Trophoblast cell (in vitro differentiated cells and primary cell): ENCODE results near the gene TEAD4.

ENCODE experiments used
- DNase-seq, 2 donors: peaks; one replicate each; pipeline ENCODE4 v3.0.0-alpha.2; 2016
- H2AFZ ChIP-seq: 2 replicates; pipeline ENCODE4 v1.6.1; 2013; ENCODE audit warnings: low read length, moderate library complexity, mild to moderate bottlenecking; ENCODE audit not compliant: insufficient read depth, poor library complexity
- H2AK5ac ChIP-seq: 2 replicates; pipeline ENCODE4 v1.6.1; 2013; ENCODE audit warnings: mild to moderate bottlenecking, low read length
- H2BK120ac ChIP-seq: 2 replicates; pipeline ENCODE4 v1.6.1; 2013; ENCODE audit warnings: low read length, mild to moderate bottlenecking, moderate library complexity; ENCODE audit not compliant: insufficient read depth, poor library complexity
- H2BK12ac ChIP-seq: 2 replicates; pipeline ENCODE4 v1.6.1; 2013; ENCODE audit warnings: mild to moderate bottlenecking, low read length, moderate library complexity
- H2BK5ac ChIP-seq: 2 replicates; pipeline ENCODE4 v1.6.1; 2013; ENCODE audit warnings: low read length, low read depth, moderate library complexity, mild to moderate bottlenecking; ENCODE audit not compliant: poor library complexity
- H3K14ac ChIP-seq: 2 replicates; pipeline ENCODE4 v1.6.1; 2013; ENCODE audit warnings: mild to moderate bottlenecking, low read length
- H3K18ac ChIP-seq: 2 replicates; pipeline ENCODE4 v1.6.1; 2013; ENCODE audit warnings: mild to moderate bottlenecking, low read length
- H3K23ac ChIP-seq: 2 replicates; pipeline ENCODE4 v1.6.1; 2013; ENCODE audit warnings: low read length
- H3K27ac ChIP-seq: 2 replicates; pipeline ENCODE4 v1.5.1; 2013; ENCODE audit warnings: low read depth, mild to moderate bottlenecking, inconsistent platforms, low read length, moderate library complexity
- H3K27me3 ChIP-seq: 2 replicates; pipeline ENCODE4 v1.6.1; 2013; ENCODE audit warnings: inconsistent platforms, mild to moderate bottlenecking, low read length, moderate library complexity; ENCODE audit not compliant: insufficient read depth
- H3K36me3 ChIP-seq, 2 experiments: 1 replicate in 1 of 2; 2 replicates in 1 of 2; pipeline ENCODE4 v1.6.1; 2013; ENCODE audit warnings: low read length in 2 of 2, mild to moderate bottlenecking in 2 of 2, moderate library complexity in 1 of 2; ENCODE audit not compliant: insufficient read depth in 2 of 2, control insufficient read depth in 1 of 2
- H3K4ac ChIP-seq: 2 replicates; pipeline ENCODE4 v1.6.1; 2013; ENCODE audit warnings: low read depth, mild to moderate bottlenecking, low read length, moderate library complexity
- H3K4me1 ChIP-seq, 2 experiments: 1 replicate in 1 of 2; 2 replicates in 1 of 2; pipeline ENCODE4 v1.6.1; 2013; ENCODE audit warnings: low read length in 2 of 2, mild to moderate bottlenecking in 2 of 2, moderate library complexity in 1 of 2; ENCODE audit not compliant: insufficient read depth in 2 of 2, control insufficient read depth in 1 of 2
- H3K4me2 ChIP-seq: 2 replicates; pipeline ENCODE4 v1.6.1; 2013; ENCODE audit warnings: inconsistent platforms, mild to moderate bottlenecking, low read length, moderate library complexity
- H3K4me3 ChIP-seq: 2 replicates; pipeline ENCODE4 v1.5.1; 2013; ENCODE audit warnings: mild to moderate bottlenecking, low read depth, low read length, inconsistent platforms
- H3K79me1 ChIP-seq: one replicate; pipeline ENCODE4 v1.6.1; 2013; ENCODE audit warnings: low read length
- H3K79me2 ChIP-seq: 2 replicates; pipeline ENCODE4 v1.6.1; 2013; ENCODE audit warnings: low read length, mild to moderate bottlenecking; ENCODE audit not compliant: control insufficient read depth, insufficient read depth, poor library complexity
- H3K9ac ChIP-seq: 2 replicates; pipeline ENCODE4 v1.6.1; 2013; ENCODE audit warnings: mild to moderate bottlenecking, low read length
- H3K9me3 ChIP-seq: 2 replicates; pipeline ENCODE4 v1.6.1; 2013; ENCODE audit warnings: low read depth, mild to moderate bottlenecking, control low read depth, inconsistent platforms, low read length; ENCODE audit not compliant: insufficient read depth
- H4K12ac ChIP-seq: 2 replicates; pipeline ENCODE4 v1.6.1; 2013; ENCODE audit warnings: low read depth, mild to moderate bottlenecking, low read length, moderate library complexity
- H4K8ac ChIP-seq: 2 replicates; pipeline ENCODE4 v1.6.1; 2013; ENCODE audit warnings: low read depth, mild to moderate bottlenecking, low read length, moderate library complexity
- H4K91ac ChIP-seq: one replicate; pipeline ENCODE4 v1.6.1; 2013; ENCODE audit warnings: low read depth, mild to moderate bottlenecking, low read length, moderate library complexity
- WGBS: extraction: QIAGEN DNeasy Blood & Tissue Kit; methylation state at CpG from one replicate; pipeline ENCODE4 v1.1.7; 2013; ENCODE audit warnings: missing lambda C conversion rate; ENCODE audit not compliant: insufficient read length, insufficient coverage; ENCODE audit errors: extremely low coverage; 5-methylcytosine and 5-hydroxymethylcytosine counted together

Gene TEAD4

DNA sequence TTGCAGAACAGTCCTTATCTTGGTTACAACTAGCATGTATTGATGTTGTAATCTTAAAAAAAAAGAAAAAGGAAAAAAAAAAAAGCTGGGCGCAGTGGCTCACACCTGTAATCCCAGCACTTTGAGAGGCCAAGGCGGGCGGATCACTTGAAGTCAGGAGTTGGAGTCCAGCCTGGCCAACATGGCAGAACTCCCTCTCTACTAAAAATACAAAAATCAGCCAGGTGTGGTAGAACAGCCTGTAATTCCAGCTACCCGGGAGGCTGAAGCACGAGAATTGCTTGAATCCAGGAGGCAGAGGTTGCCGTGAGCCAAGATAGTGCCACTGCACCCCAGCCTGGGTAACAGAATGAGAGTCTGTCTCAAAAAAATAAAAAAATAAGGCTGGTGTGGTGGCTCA, 25.6 kb upstream of the TEAD4 start:
- no peaks in the 10 kb centered on the region for H3K9me3 ChIP-seq
- H3K4me1 ChIP-seq = peaks cover 0 to 2% of the 10 kb centered on the region in 2 experiments
- no peak overlapping the region for H3K4ac ChIP-seq
- H3K79me2 ChIP-seq = no peaks in the 10 kb centered on the region
- H3K4me2 ChIP-seq = no peak overlapping the region
- no peak overlapping the region for H4K12ac ChIP-seq
- H3K14ac ChIP-seq = no peak overlapping the region
- no peak overlapping the region for H4K8ac ChIP-seq
- DNase-seq = no peak
- H2BK5ac ChIP-seq = no peak overlapping the region
- H3K79me1 ChIP-seq = no peaks in the 10 kb centered on the region
- H3K36me3 ChIP-seq = peaks cover 15 to 19% of the 10 kb centered on the region in 2 experiments
- no CpG with 5 or more reads among the region's 6 CpGs for WGBS
- no peak overlapping the region for H3K18ac ChIP-seq
- no peak overlapping the region for H2BK12ac ChIP-seq
- no peak overlapping the region for H2AFZ ChIP-seq
- no peak overlapping the region for H4K91ac ChIP-seq
- no peaks in the 10 kb centered on the region for H3K27me3 ChIP-seq
- no peak overlapping the region for H3K9ac ChIP-seq
- no peak overlapping the region for H2BK120ac ChIP-seq
- no peak overlapping the region for H3K27ac ChIP-seq
- no peak overlapping the region for H3K23ac ChIP-seq
- H2AK5ac ChIP-seq = no peak overlapping the region
- H3K4me3 ChIP-seq = no peak overlapping the region

- no peak overlapping the region for H2BK12ac ChIP-seq
- no peak overlapping the region for H3K14ac ChIP-seq
- peaks cover 21 to 22% of the 10 kb centered on the region in 2 experiments for H3K36me3 ChIP-seq
- H3K27ac ChIP-seq = no peak overlapping the region
- H4K8ac ChIP-seq = no peak overlapping the region
- no CpG with 5 or more reads among the region's 6 CpGs for WGBS
- no peak overlapping the region for H3K9ac ChIP-seq
- H2BK5ac ChIP-seq = no peak overlapping the region
- H3K4me3 ChIP-seq = no peak overlapping the region
- no peaks in the 10 kb centered on the region for H3K9me3 ChIP-seq
- H2AK5ac ChIP-seq = no peak overlapping the region
- no peak overlapping the region for H3K18ac ChIP-seq
- H3K4ac ChIP-seq = no peak overlapping the region
- no peak overlapping the region for H3K23ac ChIP-seq
- H3K4me2 ChIP-seq = no peak overlapping the region
- H2BK120ac ChIP-seq = no peak overlapping the region
- H4K12ac ChIP-seq = no peak overlapping the region
- no peak overlapping the region for H2AFZ ChIP-seq
- no peak overlapping the region for H4K91ac ChIP-seq
- H3K79me2 ChIP-seq = no peaks in the 10 kb centered on the region
- no peaks in the 10 kb centered on the region for H3K79me1 ChIP-seq
- H3K4me1 ChIP-seq = peaks cover 0 to 2% of the 10 kb centered on the region in 2 experiments
- no peak for DNase-seq
- no peaks in the 10 kb centered on the region for H3K27me3 ChIP-seq
Observed at GRCh38 chr12:2934371-2934770, 24.8 kb upstream of the TEAD4 start.

DNA sequence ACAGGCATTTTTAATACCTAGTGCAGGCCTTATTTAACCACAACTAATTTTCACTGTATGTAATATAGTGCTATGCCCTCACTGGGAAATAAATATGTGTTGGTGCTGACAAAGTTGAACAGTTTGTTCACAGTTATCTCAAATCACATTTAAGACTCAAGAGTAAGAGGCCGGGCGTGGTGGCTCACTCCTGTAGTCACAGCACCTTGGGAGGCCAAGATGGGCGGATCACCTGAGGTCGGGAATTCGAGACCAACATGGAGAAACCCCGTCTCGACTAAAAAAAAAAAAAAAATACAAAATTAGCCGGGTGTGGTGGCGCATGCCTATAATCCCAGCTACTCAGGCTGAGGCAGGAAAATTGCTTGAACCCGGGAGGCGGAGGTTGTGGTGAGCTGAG, 22.9 kb upstream of the TEAD4 start:
- H3K23ac ChIP-seq = no peak overlapping the region
- no peak overlapping the region for H2BK120ac ChIP-seq
- no peak overlapping the region for H4K8ac ChIP-seq
- no peak overlapping the region for H3K9ac ChIP-seq
- no peak overlapping the region for H2AFZ ChIP-seq
- no peak overlapping the region for H4K12ac ChIP-seq
- no peak overlapping the region for H3K27ac ChIP-seq
- no peaks in the 10 kb centered on the region for H3K4me1 ChIP-seq
- H3K4me2 ChIP-seq = no peak overlapping the region
- no peak for DNase-seq
- H3K79me2 ChIP-seq = no peaks in the 10 kb centered on the region
- H2AK5ac ChIP-seq = no peak overlapping the region
- no peak overlapping the region for H3K4me3 ChIP-seq
- no peak overlapping the region for H3K18ac ChIP-seq
- no peaks in the 10 kb centered on the region for H3K79me1 ChIP-seq
- H3K4ac ChIP-seq = no peak overlapping the region
- peaks cover 28 to 33% of the 10 kb centered on the region in 2 experiments for H3K36me3 ChIP-seq
- H2BK12ac ChIP-seq = no peak overlapping the region
- H3K27me3 ChIP-seq = no peaks in the 10 kb centered on the region
- H3K9me3 ChIP-seq = no peaks in the 10 kb centered on the region
- H3K14ac ChIP-seq = no peak overlapping the region
- WGBS = no CpG with 5 or more reads among the region's 11 CpGs
- H2BK5ac ChIP-seq = no peak overlapping the region
- H4K91ac ChIP-seq = no peak overlapping the region

GRCh38 chr12:2937500-2937899, 21.7 kb upstream of the TEAD4 start:
- Histone ChIP-seq H3K79me1 (no peaks in the 10 kb centered on the region), H3K27ac (no peak overlapping the region), H2BK120ac (no peak overlapping the region), H4K12ac (no peak overlapping the region), H3K23ac (no peak overlapping the region), H2AFZ (no peak overlapping the region), H2BK5ac (no peak overlapping the region), H3K4me3 (no peak overlapping the region), H3K14ac (no peak overlapping the region), H3K4me1 (peaks cover 0 to 3% of the 10 kb centered on the region in 2 experiments), H3K4me2 (no peak overlapping the region), H3K27me3 (no peaks in the 10 kb centered on the region), H3K36me3 (peaks cover 29 to 30% of the 10 kb centered on the region in 2 experiments), H3K18ac (no peak overlapping the region), H3K9me3 (no peaks in the 10 kb centered on the region), H3K79me2 (no peaks in the 10 kb centered on the region), H4K91ac (no peak overlapping the region), H2BK12ac (no peak overlapping the region), H3K9ac (no peak overlapping the region), H4K8ac (no peak overlapping the region), H2AK5ac (no peak overlapping the region), H3K4ac (no peak overlapping the region)
- DNase-seq = no peak
- no CpG with 5 or more reads among the region's 3 CpGs for WGBS
